ENCODE results near the gene S100A12.

Gene S100A12

GRCh38 chr1:153354515-153355193 is 20.8 kb downstream of the S100A12 start:
- in situ Hi-C loops (cut with MboI; ENCODE audit: low sequenced_read_pairs) = no loop called here

GRCh38 chr1:153353226-153353947 is 22.0 kb downstream of the S100A12 start:
- in situ Hi-C loops (cut with MboI; ENCODE audit: low sequenced_read_pairs) = no loop called here

DNA sequence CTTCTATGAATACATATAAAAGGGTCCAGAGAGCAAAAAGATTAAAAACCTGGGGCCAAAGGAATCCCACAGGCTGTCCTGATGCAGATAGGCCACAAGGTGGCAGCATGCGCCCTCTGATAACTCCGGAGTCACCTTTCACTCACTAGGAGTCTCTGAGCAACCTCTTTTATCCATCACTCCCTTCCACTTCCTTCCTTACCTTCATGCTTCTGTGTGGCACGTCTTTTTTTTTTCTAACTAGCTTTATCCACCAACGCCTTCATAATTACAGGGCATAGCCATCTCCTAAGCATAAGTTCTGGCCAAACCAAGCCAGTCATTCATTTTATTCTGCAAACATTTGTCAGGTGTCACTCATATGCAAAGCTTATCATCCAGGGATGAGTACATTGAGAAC is 22.9 kb downstream of the S100A12 start:
- in situ Hi-C loops (cut with MboI; ENCODE audit: low sequenced_read_pairs) = no loop called here

DNA sequence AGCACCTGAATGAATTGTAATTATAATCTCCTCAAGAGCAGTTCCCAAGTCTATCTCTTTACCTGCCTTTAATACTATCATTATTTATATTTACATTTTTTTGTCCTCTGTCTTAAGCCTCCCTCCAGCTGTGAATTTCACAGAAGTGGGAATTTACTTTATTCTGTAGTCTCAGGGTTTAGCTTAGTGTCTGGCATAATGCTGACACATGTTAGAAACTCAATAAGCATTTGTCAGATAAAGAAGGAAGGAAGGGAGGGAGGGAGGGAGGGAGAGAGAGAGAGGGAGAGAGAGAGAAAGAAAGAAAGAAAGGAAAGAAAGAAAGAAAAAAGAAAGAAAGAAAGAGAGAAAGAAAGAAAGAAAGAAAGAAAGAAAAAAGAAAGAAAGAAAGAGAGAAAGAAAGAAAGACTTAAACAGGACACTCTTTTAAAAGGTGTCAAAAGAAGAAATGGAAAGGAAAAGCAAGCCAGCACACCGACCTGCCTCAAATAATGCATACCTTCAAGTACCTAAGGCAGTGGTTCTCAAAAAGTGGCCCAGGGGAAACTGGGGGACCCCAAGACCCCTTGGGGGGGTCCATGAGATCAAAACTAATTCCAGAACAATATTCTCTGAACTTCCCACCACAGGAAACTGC is 25.0 kb downstream of the S100A12 start:
- in situ Hi-C loops (cut with MboI; ENCODE audit: low sequenced_read_pairs) = no loop called here

GRCh38 chr1:153349363-153350320 is 25.8 kb downstream of the S100A12 start:
- in situ Hi-C loops (cut with MboI; ENCODE audit: low sequenced_read_pairs) = loop anchor here (10.0 kb wide), 1 partner anchor 155 kb away; no protein-coding TSS in a partner anchor

GRCh38 chr1:153348511-153349362 is 26.7 kb downstream of the S100A12 start, which contains the start of gene PGLYRP4:
Gene PGLYRP4 (minus strand): TSS chr1:153348841. CDS start chr1:153347932, 909 bp downstream.
- in situ Hi-C loops (cut with MboI; ENCODE audit: low sequenced_read_pairs) = loop anchor here (10.0 kb wide), 1 partner anchor 156 kb away; no protein-coding TSS in a partner anchor

GRCh38 chr1:153347856-153348255 is 27.6 kb downstream of the S100A12 start:
- in situ Hi-C loops (cut with MboI; ENCODE audit: low sequenced_read_pairs) = loop anchor here (10.0 kb wide), 1 partner anchor 157 kb away; no protein-coding TSS in a partner anchor

- in situ Hi-C loops (cut with MboI; ENCODE audit: low sequenced_read_pairs) = loop anchor here (10.0 kb wide), 1 partner anchor 158 kb away; no protein-coding TSS in a partner anchor
Measured at GRCh38 chr1:153347049-153347448, 28.4 kb downstream of the S100A12 start.

GRCh38 chr1:153346077-153346723 is 29.2 kb downstream of the S100A12 start:
- in situ Hi-C loops (cut with MboI; ENCODE audit: low sequenced_read_pairs) = loop anchor here (10.0 kb wide), 1 partner anchor 159 kb away; no protein-coding TSS in a partner anchor

DNA sequence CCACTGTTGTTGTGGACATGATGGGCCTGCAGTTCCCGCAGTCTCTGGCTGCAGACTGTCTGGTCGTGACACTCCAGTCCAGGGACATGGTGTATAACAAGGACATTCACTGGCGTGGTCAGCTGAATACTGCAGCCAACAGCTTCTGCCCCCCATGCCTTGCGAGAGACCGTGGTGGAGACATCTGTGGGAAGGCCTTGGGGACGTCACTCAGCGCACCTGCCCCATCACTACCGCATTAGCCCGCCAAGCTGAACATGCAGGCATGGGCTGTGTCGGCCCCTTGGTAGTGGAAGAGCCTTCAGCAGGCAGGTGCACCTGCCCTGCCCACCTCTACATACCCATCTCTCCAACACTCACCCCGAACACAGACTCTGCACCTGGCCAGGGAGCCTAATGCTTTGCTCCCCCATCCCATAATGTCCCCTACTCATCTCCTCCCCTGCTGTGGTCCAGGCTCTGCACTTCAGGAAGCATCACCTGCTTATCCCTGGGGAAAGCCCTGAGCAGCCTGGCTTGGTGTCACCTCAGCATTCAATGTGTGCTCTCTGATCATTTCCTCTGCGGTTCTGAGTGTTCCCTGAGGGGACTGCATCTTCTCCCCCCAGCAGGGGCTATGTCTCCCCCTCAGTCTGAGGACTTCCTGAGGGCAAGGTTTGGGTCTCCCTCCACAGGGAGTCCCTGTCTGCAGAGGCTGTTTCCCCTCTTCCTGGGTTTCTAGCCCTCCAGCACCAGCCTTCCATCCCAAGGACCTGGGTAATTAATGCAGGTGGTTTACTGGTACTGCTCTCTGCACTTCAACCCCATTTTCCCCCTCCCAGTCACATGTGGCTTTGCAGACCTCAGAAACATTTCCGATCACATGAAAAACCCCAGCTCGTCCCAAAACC is 30.0 kb downstream of the S100A12 start:
- in situ Hi-C loops (cut with MboI; ENCODE audit: low sequenced_read_pairs) = loop anchor here (10.0 kb wide), 1 partner anchor 159 kb away; no protein-coding TSS in a partner anchor

GRCh38 chr1:153344718-153345025 is 30.7 kb downstream of the S100A12 start:
- in situ Hi-C loops (cut with MboI; ENCODE audit: low sequenced_read_pairs) = loop anchor here (10.0 kb wide), 1 partner anchor 160 kb away; no protein-coding TSS in a partner anchor

DNA sequence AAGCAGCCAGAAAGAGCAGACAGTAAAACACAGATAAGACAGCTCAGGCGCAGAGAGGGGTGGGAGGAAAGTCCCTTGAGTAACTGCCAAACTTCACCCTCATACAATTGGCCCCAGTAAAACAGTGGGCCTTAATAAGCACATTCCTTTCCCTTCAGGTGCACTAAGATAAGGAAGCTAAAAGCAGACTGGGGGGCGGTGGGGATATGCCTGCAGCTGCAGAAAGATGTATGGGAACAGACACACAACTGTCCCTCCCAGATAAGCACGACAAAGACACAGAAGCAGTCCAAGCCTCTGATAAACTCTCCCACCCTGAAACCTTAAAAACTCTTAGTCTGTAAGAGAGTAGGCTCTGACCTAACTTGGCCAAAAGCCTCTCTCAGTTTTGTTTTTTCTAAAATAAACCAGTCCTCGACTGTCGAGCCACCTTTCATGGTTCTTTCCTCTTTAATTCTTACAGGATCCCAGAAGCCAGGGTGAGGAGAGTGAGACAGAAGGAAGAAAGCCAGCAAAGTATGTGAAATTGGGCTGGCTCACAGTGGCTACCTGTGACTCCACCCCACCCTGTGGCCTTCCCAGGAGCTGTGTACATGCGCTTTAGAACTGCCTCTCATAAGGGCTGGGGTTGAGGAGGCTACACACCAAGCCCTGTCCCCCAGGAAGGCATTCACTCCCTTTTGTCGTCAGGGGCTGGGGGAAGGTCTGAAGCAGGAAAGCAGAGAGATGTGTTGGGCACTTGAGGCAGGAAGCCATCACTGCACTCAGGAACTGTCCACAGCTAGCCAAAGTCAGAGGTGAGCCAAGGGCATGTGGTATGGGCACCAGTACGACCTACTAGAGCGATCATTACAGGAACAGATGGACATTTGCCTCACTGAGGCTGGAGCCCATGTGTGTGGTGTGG is 31.4 kb downstream of the S100A12 start:
- in situ Hi-C loops (cut with MboI; ENCODE audit: low sequenced_read_pairs) = loop anchor here (10.0 kb wide), 1 partner anchor 161 kb away; no protein-coding TSS in a partner anchor

GRCh38 chr1:153343040-153343681 is 32.3 kb downstream of the S100A12 start:
- in situ Hi-C loops (cut with MboI; ENCODE audit: low sequenced_read_pairs) = loop anchor here (10.0 kb wide), 1 partner anchor 162 kb away; no protein-coding TSS in a partner anchor

DNA sequence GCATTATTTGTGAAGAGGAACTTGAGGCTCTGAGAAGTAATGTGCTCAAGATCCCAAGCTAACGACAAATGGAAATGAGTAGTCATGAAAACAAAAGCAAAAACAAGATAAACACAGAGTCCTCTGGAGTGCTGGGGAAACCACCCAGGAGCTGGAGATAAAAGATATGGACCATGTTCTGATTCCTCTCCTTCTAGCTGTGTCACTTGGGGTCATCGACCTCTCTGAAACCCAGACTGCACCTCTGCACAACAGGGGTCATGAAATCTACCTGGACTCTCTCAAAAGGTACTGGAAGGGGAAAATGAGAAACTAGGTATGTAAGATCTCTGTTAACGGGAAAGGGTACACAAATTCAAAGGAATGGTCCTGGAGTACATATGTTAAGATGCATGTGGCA is 33.2 kb downstream of the S100A12 start:
- in situ Hi-C loops (cut with MboI; ENCODE audit: low sequenced_read_pairs) = loop anchor here (10.0 kb wide), 1 partner anchor 163 kb away; no protein-coding TSS in a partner anchor

DNA sequence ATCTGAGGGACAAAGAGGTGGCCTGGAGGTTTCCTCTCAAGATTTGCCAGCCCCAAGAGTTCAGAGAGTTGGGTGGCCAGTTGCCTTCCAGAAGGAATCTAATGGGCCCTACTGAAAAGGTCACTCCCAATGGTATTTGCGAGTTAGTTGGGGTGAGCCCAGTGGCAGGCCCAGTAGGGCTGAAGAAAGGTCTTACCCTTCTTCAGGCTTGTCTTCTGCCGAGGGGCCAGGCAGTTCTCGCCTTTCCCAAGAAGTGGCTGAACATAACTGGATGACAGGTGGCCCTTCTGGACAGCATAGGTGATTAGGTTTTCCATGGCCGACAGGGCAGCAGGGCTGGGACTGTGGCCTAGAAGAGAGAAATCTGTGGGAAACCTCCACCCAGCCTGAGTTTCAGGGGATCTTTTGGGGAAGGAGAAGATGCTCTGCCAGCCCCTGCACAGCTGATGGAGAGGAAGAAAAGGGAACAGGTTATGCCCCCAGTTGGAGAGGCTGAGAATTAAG is 33.9 kb downstream of the S100A12 start:
- in situ Hi-C loops (cut with MboI; ENCODE audit: low sequenced_read_pairs) = loop anchor here (10.0 kb wide), 1 partner anchor 163 kb away; no protein-coding TSS in a partner anchor

- in situ Hi-C loops (cut with MboI; ENCODE audit: low sequenced_read_pairs) = loop anchor here (10.0 kb wide), 1 partner anchor 164 kb away; no protein-coding TSS in a partner anchor
Measured at GRCh38 chr1:153340356-153340755, 35.1 kb downstream of the S100A12 start.
